NCI-H2107 (cell line): ENCODE results near the gene POLR2F.
A peak's percentile ranks its signal among the peaks of the same experiment; 100 is the strongest.

Source experiments
- DNase-seq: peaks from one replicate; lab custom pipeline; 2025; lab: John Stamatoyannopoulos, UW

Gene POLR2F

DNA sequence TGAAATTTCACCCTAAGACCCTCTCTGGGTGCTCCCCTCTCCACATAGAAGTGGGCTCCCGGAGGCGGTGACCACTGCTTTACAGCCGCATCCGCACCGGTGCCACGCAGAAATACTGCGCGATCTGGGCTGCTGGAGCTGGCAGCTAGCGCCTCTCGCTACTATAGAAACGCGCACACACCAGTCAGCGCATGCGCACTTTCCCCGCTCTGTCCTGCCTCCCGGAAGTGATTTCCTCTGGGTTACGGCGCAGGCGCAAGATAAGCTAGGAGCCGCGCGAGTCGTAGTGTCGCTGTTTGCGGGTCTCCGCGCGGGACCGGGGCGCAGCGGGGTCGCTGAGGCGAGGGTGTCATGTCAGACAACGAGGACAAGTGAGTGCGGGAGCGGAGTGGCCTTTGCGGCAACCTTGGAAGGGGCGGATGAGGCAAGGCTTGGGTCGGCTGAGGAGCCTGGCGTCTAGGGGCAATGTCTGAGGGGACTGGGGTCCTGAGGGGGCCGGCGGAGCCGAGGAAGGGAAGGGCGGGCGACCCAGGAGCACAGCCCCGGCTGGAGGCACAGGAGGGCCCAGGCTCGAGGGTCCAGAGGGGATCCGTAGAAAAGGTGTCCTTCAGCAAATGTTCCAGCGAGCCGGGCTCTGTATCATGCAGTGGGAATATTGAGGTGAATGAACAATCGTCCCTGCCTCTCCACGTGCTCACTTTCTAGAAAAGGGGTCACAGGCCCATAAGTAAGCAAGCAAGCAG is at the start of gene POLR2F, which contains the start of gene C22orf23:
TSS of gene POLR2F (plus strand) at position 263 of the 743 bp plus-strand sequence. CDS start at position 352, 89 bp downstream.
TSS of gene C22orf23 (minus strand) at position 165 of the 743 bp plus-strand sequence. CDS start 452 bp downstream, outside the sequence.
- peak; percentile 75 for DNase-seq

- DNase-seq, result no peak
Observed at GRCh38 chr22:37904572-37905533, 48.6 kb upstream of the POLR2F start.

GRCh38 chr22:37905534-37906363 is 47.8 kb upstream of the POLR2F start, which contains the start of gene MICALL1:
Gene MICALL1, plus strand, starts transcription at chr22:37906297. Its CDS starts 126 bp downstream, at chr22:37906423.
- DNase-seq, result peak; percentile 25

GRCh38 chr22:37906364-37907008 is 47.0 kb upstream of the POLR2F start:
- no peak for DNase-seq

DNA sequence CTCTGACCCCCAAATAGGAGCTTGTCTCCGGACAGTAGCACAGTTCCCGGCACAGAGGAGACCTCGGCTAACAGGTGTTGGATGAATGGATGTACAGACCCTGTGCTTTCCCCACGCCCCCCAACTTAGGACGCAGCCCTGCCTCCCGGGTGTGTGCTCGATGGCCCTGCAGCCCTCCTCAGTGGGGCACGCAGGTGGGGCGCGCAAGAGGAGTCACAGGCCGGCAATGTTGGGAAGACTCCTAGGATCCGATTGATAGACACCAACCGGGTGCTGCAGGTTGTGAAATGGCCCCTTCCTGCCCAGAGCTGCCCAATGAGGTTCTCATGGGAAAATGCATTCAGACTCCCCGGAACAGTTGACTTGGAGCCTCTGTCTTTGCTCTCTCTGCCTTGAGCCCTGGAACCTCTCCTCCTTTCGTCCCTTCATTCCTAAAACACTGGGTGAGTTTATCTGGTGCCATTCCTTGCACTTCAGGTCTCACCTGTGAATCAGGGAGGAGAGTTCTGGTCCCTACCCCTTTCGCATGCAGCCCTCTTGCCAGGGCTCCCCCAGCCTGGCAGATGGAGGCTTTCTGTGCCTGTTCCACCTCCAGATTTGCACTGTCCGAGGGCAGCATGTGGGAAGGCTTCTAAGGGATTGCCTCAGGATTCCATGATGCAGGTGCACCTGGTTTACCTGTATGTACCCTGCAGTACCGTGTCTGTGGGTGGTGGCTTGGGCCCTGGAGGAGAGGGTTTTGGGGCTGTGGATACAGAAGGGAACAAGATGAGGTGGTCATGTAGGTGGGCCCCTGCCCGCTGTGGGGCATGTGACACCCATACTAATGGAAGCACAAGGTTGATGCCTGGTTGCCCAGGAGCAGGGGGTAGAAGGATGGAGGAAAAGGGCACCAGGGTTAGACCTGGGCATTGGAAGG is 46.2 kb upstream of the POLR2F start:
- no peak for DNase-seq

- DNase-seq, result no peak
Observed at GRCh38 chr22:37909766-37910165, 43.7 kb upstream of the POLR2F start.

GRCh38 chr22:37910890-37911672 is 42.4 kb upstream of the POLR2F start:
- DNase-seq, result no peak

DNA sequence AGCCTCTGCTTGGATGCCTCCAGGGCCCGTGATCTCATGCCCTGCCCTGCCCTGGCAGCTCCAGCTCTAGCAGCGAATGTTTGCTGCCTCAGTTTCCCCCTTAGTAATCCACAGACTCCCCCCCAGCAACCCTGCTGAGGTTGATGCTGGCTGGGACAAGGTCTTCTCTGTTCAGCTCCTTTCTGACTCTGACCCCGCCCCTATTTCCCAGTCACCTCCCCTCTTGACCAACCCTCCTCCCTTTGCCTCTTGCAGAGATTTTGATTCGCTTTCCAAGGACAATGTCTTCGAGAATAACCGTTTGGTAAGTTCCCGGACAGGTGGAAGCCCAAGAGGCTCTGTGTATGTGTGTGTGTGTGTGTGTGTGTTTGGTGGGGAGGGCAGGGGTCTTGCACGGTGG is 41.8 kb upstream of the POLR2F start:
- no peak for DNase-seq

GRCh38 chr22:37912171-37912570 is 41.3 kb upstream of the POLR2F start:
- no peak for DNase-seq

- no peak for DNase-seq
Observed at GRCh38 chr22:37913233-37913721, 40.2 kb upstream of the POLR2F start.

DNA sequence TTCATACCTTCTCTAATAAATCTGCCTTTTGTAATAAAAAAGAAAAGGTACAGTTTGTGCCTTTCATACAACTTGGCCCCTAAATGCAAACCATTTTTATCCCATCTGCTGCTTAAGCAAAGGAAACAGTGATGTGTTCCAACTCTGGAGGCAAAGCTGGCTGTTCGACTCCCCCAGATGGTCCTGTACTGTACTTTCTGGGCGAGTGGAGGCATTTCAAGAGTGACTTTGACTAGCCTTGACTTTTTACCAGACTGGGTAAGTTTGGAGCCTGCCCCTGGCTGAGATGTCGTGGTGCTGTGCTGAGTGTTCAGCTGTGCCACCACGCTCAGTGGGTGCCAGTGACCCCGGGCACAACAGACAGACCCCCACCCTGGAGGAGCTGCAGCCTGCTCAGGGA is 37.2 kb upstream of the POLR2F start:
- DNase-seq, result no peak

DNA sequence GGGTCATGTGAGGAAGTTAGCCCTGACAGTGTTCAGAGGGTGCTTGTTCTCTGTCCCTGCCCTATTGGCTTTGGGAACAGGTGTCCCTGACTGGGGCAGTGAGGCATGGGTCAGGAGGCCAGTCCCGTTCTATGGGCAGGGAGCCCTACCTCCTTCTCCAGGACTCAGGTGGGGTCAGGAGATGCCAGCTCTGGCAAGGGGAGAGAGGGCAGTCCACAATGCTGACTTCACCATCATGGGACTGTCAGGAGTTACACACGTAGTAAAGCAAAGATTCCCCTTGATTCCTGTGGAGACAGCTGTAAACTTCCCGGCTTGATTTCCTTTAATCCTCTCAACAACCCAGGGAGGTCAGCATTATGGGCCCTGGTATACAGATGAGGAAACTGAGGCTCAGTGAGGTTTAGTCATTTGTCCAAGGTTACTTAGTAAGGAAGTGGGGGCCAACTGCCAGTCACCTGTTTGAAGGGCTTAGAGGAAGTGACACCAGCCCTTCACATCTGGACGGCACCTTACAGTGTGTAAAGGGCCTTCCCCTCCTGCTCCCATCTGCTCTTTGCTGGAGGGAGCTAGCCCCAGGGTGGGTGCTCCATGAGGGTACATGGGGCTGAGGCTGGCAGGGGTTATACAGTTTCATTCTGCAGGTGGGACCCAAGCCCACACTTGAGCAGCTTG is 35.5 kb upstream of the POLR2F start:
- DNase-seq, result no peak

DNA sequence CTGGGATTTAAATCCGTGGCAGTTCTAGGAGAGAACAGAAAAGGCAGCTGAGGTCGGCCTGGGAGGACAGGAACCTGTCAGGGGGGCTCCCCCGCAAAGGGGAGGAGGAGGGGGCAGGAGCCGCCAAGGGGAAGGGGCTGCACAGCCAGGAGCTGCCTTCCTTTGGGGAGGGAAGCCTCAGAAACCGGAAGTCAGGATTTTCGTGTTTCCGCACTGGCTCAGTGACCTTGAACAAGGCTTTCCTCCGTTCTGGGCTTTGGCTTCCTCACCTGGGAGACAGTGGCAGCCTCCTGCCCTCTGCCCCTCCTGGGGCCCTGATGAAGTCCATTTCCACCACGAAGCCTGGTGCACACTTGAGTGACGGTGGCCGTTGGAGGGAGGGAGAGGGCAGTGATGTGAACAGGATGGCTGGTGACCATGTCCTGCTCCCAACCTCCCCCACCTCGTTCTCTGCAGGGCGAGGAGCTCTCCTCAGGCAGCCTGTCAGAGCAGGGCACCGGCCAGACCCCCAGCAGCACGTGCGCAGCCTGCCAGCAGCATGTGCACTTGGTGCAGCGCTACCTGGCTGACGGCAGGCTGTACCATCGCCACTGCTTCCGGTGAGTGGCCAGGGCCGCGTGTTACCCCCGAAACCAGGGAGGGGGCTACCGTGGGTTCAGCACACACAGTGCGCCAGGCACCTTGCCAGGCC is 34.8 kb upstream of the POLR2F start:
- DNase-seq, result no peak

- no peak for DNase-seq
Observed at GRCh38 chr22:37920126-37920525, 33.4 kb upstream of the POLR2F start.

GRCh38 chr22:37922191-37922590 is 31.3 kb upstream of the POLR2F start:
- DNase-seq, result no peak

DNA sequence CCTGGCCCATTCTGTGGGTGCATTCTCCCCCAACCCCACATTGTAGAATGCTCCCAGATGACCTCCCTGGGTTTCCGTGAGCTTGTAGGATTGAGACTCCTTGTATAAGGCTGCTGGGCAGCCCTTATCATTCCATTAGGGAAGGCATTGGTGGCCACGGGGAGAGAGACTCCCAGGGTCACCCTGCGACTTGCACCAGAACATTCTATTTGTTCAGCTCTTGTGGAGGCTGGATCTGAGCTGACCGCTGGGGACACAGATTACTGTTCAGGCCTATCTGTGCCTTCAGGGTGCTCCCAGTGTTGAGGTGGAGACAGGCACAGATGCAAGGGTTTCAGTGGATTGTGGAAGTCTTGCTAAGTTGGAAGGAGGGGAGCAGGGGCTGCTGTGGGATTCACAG is 29.6 kb upstream of the POLR2F start:
- DNase-seq, result no peak

DNA sequence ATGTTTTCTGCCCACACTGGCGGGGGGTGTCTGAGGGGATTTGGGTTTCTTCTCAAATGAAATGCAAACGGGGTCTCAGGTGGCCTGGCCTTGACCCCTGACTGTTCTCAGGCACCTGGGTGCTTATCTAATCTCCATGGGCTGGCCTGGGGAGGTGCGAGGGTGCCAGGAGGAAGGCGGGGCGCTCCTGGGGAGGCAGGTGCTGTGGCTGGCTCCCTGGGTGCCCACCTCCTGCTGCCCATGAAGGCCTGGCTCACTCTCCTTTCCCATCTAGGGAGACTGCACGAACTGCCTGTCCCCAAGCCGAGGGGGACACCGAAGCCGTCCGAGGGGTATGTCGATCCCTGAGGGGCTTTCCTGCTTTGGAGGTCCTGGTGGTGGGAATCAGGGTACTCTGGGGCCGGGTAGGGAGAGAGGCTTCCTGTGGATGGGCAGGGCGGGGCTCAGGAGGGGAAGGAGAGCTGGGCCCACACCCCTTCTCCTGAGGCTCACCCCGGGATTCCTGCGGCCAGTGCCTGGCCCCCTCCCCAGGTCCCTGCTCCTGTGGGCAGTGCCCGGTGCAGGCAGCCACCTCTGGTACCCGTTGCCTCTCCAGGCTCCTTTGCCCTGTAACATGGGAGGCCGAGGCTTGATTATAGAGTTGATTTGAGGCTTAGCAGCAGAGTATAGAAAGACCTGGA is 29.0 kb upstream of the POLR2F start:
- DNase-seq, result no peak
